AG04449 (cell line): Measurements from ENCODE around the gene CGN.
A peak's percentile ranks its signal among the peaks of the same experiment; 100 is the strongest.

Experiments used
- CTCF ChIA-PET: fragments of 350-600 bp; formaldehyde crosslinking; extraction: SDS; loops from one replicate; lab custom pipeline; 2021; ENCODE audit warnings: antibody characterized with exemption; lab: Yijun Ruan, JAX
- POLR2A ChIA-PET: fragments of 400-600, 350-600 bp; formaldehyde crosslinking; extraction: SDS; loops from one replicate; lab custom pipeline; 2020; ENCODE audit warnings: antibody characterized with exemption, inconsistent platforms; lab: Yijun Ruan, JAX
- DNase-seq: peaks from one replicate; pipeline ENCODE4 v3.0.0-alpha.2; 2010; ENCODE audit warnings: low read depth, low spot score
- H3K4me3 ChIP-seq: 2 replicates; pipeline ENCODE4 v1.5.1; 2011; ENCODE audit warnings: low read depth, mild to moderate bottlenecking, control low read depth, low read length
- CTCF ChIP-seq: IDR thresholded peaks from one replicate; pipeline ENCODE4 v1.5.1; 2011; ENCODE audit warnings: mild to moderate bottlenecking, moderate library complexity, low read length, control low read depth, inconsistent platforms; ENCODE audit not compliant: insufficient read depth; ENCODE audit errors: missing control alignments

The CGN gene

GRCh38 chr1:151533870-151534269 is 22.7 kb downstream of the CGN start:
- H3K4me3 ChIP-seq: no peak overlapping the region
- ChIA-PET CTCF (interaction anchor here (0.6 to 9.4 kb wide), 10 partner anchors 11 to 201 kb away, joined by 3 to 112 read pairs (median 4); partner anchors contain the start of gene CGN), POLR2A (no interaction called here)
- DNase-seq: no peak
- no peak for TF ChIP-seq CTCF

GRCh38 chr1:151534662-151535278 is 23.6 kb downstream of the CGN start:
- peak; percentile 94 for TF ChIP-seq CTCF
- CTCF ChIA-PET: interaction anchor here (0.8 to 9.4 kb wide), 20 partner anchors 9 to 218 kb away, joined by 3 to 112 read pairs (median 4); no protein-coding TSS in a partner anchor
- POLR2A ChIA-PET: no interaction called here
- no peak for DNase-seq
- H3K4me3 ChIP-seq: no peak overlapping the region

GRCh38 chr1:151535326-151536271 is 24.4 kb downstream of the CGN start:
- no peak for DNase-seq
- TF ChIP-seq CTCF: no peak
- H3K4me3 ChIP-seq: no peak overlapping the region
- ChIA-PET CTCF (interaction anchor here (0.8 to 9.4 kb wide), 20 partner anchors 9 to 217 kb away, joined by 3 to 112 read pairs (median 4); no protein-coding TSS in a partner anchor), POLR2A (no interaction called here)

- TF ChIP-seq CTCF: no peak
- ChIA-PET POLR2A (interaction anchor here (0.7 to 1.0 kb wide), 3 partner anchors 11 to 79 kb away, joined by 3 to 4 read pairs (median 4); no protein-coding TSS in a partner anchor), CTCF (interaction anchor here (1.2 to 9.4 kb wide), 7 partner anchors 12 to 198 kb away, joined by 4 to 112 read pairs (median 10); no protein-coding TSS in a partner anchor)
- no peak for DNase-seq
- H3K4me3 ChIP-seq: no peak overlapping the region
Observed at GRCh38 chr1:151536499-151536898, 25.3 kb downstream of the CGN start.

- POLR2A ChIA-PET: interaction anchor here (0.7 to 1.0 kb wide), 3 partner anchors 10 to 79 kb away, joined by 3 to 4 read pairs (median 4); no protein-coding TSS in a partner anchor
- H3K4me3 ChIP-seq: no peak overlapping the region
- TF ChIP-seq CTCF: no peak
- peak; percentile 92 for DNase-seq
- CTCF ChIA-PET: interaction anchor here (1.2 to 9.4 kb wide), 5 partner anchors 11 to 197 kb away, joined by 4 to 112 read pairs (median 10); no protein-coding TSS in a partner anchor
Observed at GRCh38 chr1:151537112-151537511, 25.9 kb downstream of the CGN start.
